ENCODE measurements around the gene KCNF1. TPM values are rescaled to one million over a fixed set of nuclear protein-coding genes. Genes with fewer than 3 reads are reported as not detected.

The KCNF1 gene
- total RNA-seq, 4 donors from 2014 or later = 0.19 TPM; not detected in 3

- H3K27me3 ChIP-seq = peaks cover 0 to 70% (median 5%) of the 10 kb centered on the region in 4 donors
- DNase-seq = no peak
- peaks cover 4 to 13% (median 4%) of the 10 kb centered on the region in 3 donors for H3K4me1 ChIP-seq
- no peaks in the 10 kb centered on the region for H3K36me3 ChIP-seq
- H3K4me3 ChIP-seq = peak overlapping the region in 2 of 4 donors; percentile 36 to 62
- WGBS, 2 donors = no CpG with 5 or more reads among the region's 81 CpGs
- TF ChIP-seq, protein P1, sequence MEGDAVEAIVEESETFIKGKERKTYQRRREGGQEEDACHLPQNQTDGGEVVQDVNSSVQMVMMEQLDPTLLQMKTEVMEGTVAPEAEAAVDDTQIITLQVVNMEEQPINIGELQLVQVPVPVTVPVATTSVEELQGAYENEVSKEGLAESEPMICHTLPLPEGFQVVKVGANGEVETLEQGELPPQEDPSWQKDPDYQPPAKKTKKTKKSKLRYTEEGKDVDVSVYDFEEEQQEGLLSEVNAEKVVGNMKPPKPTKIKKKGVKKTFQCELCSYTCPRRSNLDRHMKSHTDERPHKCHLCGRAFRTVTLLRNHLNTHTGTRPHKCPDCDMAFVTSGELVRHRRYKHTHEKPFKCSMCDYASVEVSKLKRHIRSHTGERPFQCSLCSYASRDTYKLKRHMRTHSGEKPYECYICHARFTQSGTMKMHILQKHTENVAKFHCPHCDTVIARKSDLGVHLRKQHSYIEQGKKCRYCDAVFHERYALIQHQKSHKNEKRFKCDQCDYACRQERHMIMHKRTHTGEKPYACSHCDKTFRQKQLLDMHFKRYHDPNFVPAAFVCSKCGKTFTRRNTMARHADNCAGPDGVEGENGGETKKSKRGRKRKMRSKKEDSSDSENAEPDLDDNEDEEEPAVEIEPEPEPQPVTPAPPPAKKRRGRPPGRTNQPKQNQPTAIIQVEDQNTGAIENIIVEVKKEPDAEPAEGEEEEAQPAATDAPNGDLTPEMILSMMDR (IDR thresholded peaks at IDR 0.05) = no peak
- TF ChIP-seq POLR2A (IDR thresholded peaks at IDR 0.05) = no peak
- no peaks in the 10 kb centered on the region for H3K9me3 ChIP-seq
- H3K27ac ChIP-seq = no peak overlapping the region
- intact Hi-C loops (cut with DNase I) = no loop called here
Measured at GRCh38 chr2:10912076-10912731, 470 bp downstream of the KCNF1 start.

DNA sequence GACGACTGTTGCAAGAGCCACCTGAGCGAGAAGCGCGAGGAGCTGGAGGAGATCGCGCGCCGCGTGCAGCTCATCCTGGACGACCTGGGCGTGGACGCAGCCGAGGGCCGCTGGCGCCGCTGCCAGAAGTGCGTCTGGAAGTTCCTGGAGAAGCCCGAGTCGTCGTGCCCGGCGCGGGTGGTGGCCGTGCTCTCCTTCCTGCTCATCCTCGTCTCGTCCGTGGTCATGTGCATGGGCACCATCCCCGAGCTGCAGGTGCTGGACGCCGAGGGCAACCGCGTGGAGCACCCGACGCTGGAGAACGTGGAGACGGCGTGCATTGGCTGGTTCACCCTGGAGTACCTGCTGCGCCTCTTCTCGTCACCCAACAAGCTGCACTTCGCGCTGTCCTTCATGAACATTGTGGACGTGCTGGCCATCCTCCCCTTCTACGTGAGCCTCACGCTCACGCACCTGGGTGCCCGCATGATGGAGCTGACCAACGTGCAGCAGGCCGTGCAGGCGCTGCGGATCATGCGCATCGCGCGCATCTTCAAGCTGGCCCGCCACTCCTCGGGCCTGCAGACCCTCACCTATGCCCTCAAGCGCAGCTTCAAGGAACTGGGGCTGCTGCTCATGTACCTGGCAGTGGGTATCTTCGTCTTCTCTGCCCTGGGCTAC, 1.2 kb downstream of the KCNF1 start:
- H3K4me1 ChIP-seq = peaks cover 4 to 13% (median 4%) of the 10 kb centered on the region in 3 donors
- H3K36me3 ChIP-seq = no peaks in the 10 kb centered on the region
- H3K4me3 ChIP-seq = no peak overlapping the region
- intact Hi-C loops (cut with DNase I) = no loop called here
- 93 to 94% methylated on average over 17 to 35 of the region's 58 CpGs for WGBS, 2 donors
- no peak overlapping the region for H3K27ac ChIP-seq
- no peaks in the 10 kb centered on the region for H3K9me3 ChIP-seq
- no peak for TF ChIP-seq POLR2A (IDR thresholded peaks at IDR 0.05)
- TF ChIP-seq, protein P1 (IDR thresholded peaks at IDR 0.05) = no peak
- H3K27me3 ChIP-seq = peaks cover 0 to 74% (median 5%) of the 10 kb centered on the region in 4 donors
- no peak for DNase-seq

- H3K4me1 ChIP-seq = peaks cover 4 to 13% (median 4%) of the 10 kb centered on the region in 3 donors
- no peaks in the 10 kb centered on the region for H3K36me3 ChIP-seq
- H3K27ac ChIP-seq = no peak overlapping the region
- 59 to 85% methylated on average over 14 to 15 of the region's 38 CpGs for WGBS, 2 donors
- no peak for DNase-seq
- intact Hi-C loops (cut with DNase I) = no loop called here
- H3K9me3 ChIP-seq = no peaks in the 10 kb centered on the region
- H3K27me3 ChIP-seq = peaks cover 0 to 75% (median 5%) of the 10 kb centered on the region in 4 donors
- no peak overlapping the region for H3K4me3 ChIP-seq
- TF ChIP-seq, protein P1 (IDR thresholded peaks at IDR 0.05) = no peak
- TF ChIP-seq POLR2A (IDR thresholded peaks at IDR 0.05) = no peak
Measured at GRCh38 chr2:10913501-10914271, 2.0 kb downstream of the KCNF1 start.

GRCh38 chr2:10914272-10914693, 2.5 kb downstream of the KCNF1 start:
- no peak for DNase-seq
- H3K4me1 ChIP-seq = peaks cover 4 to 13% (median 4%) of the 10 kb centered on the region in 3 donors
- WGBS, 2 donors = 12 to 22% methylated on average over 6 to 7 of the region's 7 CpGs
- no peak overlapping the region for H3K4me3 ChIP-seq
- H3K36me3 ChIP-seq = no peaks in the 10 kb centered on the region
- intact Hi-C loops (cut with DNase I) = no loop called here
- H3K9me3 ChIP-seq = no peaks in the 10 kb centered on the region
- TF ChIP-seq, protein P1 (IDR thresholded peaks at IDR 0.05) = peak in 2 of 6 experiments; percentile 5 to 11
- TF ChIP-seq POLR2A (IDR thresholded peaks at IDR 0.05) = no peak
- H3K27ac ChIP-seq = no peak overlapping the region
- H3K27me3 ChIP-seq = peaks cover 0 to 79% (median 5%) of the 10 kb centered on the region in 4 donors

All from esophagus squamous epithelium (tissue), 5 donors.